Transverse colon (tissue), 4 donors: ENCODE measurements around the gene PLCD3.

ENCODE experiments used
- POLR2AphosphoS5 ChIP-seq, 3 donors: sonication (generic); formaldehyde crosslinking; IDR thresholded peaks; one replicate each; pipeline ENCODE4 v1.6.1; 2016; ENCODE audit warnings: antibody characterized with exemption in 3 of 3
- TF ChIP-seq, protein P1 (sequence below), 5 experiments: fragments of 200-600 bp in 3 of 5; fragments of 450-650 bp in 2 of 5; sonication (generic) in 3 of 5; IDR thresholded peaks; 1 replicate in 2 of 5; 2 replicates in 3 of 5; pipeline ENCODE4 v1.5.1; 2016 to 2017; ENCODE audit warnings: antibody characterized with exemption in 5 of 5, inconsistent platforms in 3 of 5, mild to moderate bottlenecking in 2 of 5, moderate library complexity in 1 of 5

DNA sequence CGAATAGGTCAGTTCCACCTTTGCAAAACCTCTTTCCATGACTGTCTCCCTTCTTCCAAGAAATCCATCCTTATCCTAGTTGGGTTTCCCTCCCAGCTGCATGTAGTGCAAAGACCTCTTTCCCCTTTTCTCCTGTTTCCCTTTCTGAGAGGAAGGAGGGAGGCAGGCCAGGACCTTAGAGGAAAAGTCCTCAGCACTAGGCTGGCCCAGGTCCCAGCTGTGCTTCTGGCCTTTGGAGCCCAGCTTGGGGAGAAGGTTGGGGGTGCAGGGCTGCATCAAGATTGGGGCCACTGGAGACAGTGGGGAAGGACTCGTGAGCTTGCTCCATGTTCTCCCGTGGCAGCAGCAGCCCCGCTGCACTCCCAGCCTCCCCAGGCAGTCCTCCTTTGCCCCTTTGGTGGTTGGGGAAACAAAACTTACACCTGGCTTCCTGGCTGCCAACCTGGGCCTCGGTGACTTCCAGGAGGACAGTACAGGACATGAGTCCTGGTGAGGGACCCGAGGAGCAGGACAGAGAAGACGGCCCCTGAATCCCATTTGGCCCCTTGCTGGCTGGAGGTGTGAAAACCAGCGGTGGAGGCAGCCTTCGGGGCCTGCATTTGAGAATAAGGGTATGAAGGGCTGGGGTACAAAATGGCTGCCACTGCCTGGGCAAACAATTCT, 29.8 kb upstream of the PLCD3 start:
- TF ChIP-seq POLR2AphosphoS5 (IDR thresholded peaks at IDR 0.05): no peak
- TF ChIP-seq, protein P1, sequence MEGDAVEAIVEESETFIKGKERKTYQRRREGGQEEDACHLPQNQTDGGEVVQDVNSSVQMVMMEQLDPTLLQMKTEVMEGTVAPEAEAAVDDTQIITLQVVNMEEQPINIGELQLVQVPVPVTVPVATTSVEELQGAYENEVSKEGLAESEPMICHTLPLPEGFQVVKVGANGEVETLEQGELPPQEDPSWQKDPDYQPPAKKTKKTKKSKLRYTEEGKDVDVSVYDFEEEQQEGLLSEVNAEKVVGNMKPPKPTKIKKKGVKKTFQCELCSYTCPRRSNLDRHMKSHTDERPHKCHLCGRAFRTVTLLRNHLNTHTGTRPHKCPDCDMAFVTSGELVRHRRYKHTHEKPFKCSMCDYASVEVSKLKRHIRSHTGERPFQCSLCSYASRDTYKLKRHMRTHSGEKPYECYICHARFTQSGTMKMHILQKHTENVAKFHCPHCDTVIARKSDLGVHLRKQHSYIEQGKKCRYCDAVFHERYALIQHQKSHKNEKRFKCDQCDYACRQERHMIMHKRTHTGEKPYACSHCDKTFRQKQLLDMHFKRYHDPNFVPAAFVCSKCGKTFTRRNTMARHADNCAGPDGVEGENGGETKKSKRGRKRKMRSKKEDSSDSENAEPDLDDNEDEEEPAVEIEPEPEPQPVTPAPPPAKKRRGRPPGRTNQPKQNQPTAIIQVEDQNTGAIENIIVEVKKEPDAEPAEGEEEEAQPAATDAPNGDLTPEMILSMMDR (IDR thresholded peaks at IDR 0.05): no peak
